Lung (tissue), 12 donors: ENCODE measurements around the gene NTN3. TPM values are rescaled to one million over a fixed set of nuclear protein-coding genes. Genes with fewer than 3 reads are reported as not detected.

Experiments used
- ATAC-seq: fragments of 200-7000 bp; cut with Tn5 transposase; one replicate; pipeline ENCODE4 v1.9.1; 2020; ENCODE audit warnings: moderate number of reproducible peaks; ENCODE audit not compliant: insufficient read depth, low FRiP score
- DNase-seq, 3 donors: peaks; one replicate each; pipeline ENCODE4 v3.0.0-alpha.2; 2013 to 2017
- H3K27ac ChIP-seq, 2 donors: one replicate each; pipeline ENCODE4 v1.5.1; 2013; ENCODE audit warnings: mild to moderate bottlenecking in 2 of 2, moderate library complexity in 2 of 2, control low read depth in 1 of 2, inconsistent platforms in 1 of 2, low read depth in 1 of 2, low read length in 1 of 2
- H3K27me3 ChIP-seq, 3 donors: one replicate each; pipeline ENCODE4 v1.5.1; 2013; ENCODE audit warnings: low read length in 2 of 3; ENCODE audit not compliant: control insufficient read depth in 3 of 3, insufficient read depth in 3 of 3
- H3K36me3 ChIP-seq, 4 donors: one replicate each; pipeline ENCODE4 v1.5.1; 2013; ENCODE audit warnings: low read length in 4 of 4, mild to moderate bottlenecking in 1 of 4, moderate library complexity in 1 of 4; ENCODE audit not compliant: control insufficient read depth in 4 of 4, insufficient read depth in 4 of 4
- H3K4me1 ChIP-seq, 5 donors: one replicate each; pipeline ENCODE4 v1.5.1; 2013; ENCODE audit warnings: low read length in 5 of 5, mild to moderate bottlenecking in 2 of 5, moderate library complexity in 1 of 5; ENCODE audit not compliant: control insufficient read depth in 5 of 5, insufficient read depth in 5 of 5
- H3K4me3 ChIP-seq: one replicate; pipeline ENCODE4 v1.5.1; 2013; ENCODE audit warnings: mild to moderate bottlenecking, control low read depth, moderate library complexity
- H3K9ac ChIP-seq, 2 donors: one replicate each; pipeline ENCODE4 v1.5.1; 2013; ENCODE audit warnings: low read length in 2 of 2, control low read depth in 1 of 2; ENCODE audit not compliant: insufficient read depth in 1 of 2
- H3K9me3 ChIP-seq, 4 donors: one replicate each; pipeline ENCODE4 v1.5.1; 2013; ENCODE audit warnings: low read length in 3 of 4, mild to moderate bottlenecking in 1 of 4, moderate library complexity in 1 of 4; ENCODE audit not compliant: control insufficient read depth in 4 of 4, insufficient read depth in 3 of 4
- WGBS, 2 donors: extraction: QIAGEN DNeasy Blood & Tissue Kit; methylation state at CpG; one replicate each; pipeline ENCODE4 v1.1.7; 2013; 5-methylcytosine and 5-hydroxymethylcytosine counted together
- polyA plus RNA-seq, 2 donors: library from polyadenylated mRNA; stranded (reverse); fragments of 200-250 nt; gene quantifications; one replicate each; pipeline ENCODE4 v1.2.1, GENCODE V29; 2013
- total RNA-seq, 2 donors: library from RNA; depleted of rRNA in 1 of 2; stranded (reverse); fragments of >200 nt in 1 of 2; gene quantifications; one replicate each; pipeline ENCODE4 v1.2.1, GENCODE V29; 2014 to 2021
- TF ChIP-seq, protein P1 (sequence below): IDR thresholded peaks from 2 replicates; pipeline ENCODE4 v1.5.1; 2012; ENCODE audit warnings: mild to moderate bottlenecking; ENCODE audit errors: control extremely low read depth, extremely low read depth
- donor health status: control.
- donor health status: control.
- donor health status: Bipolar disorder and iron deficiency.
- donor health status: healthy.
- donor health status: DM: yes; HTN: yes; CAD: no.

The NTN3 gene
- total and polyA plus RNA-seq, 4 donors, result 0.06 to 2.4 TPM; not detected in 2

DNA sequence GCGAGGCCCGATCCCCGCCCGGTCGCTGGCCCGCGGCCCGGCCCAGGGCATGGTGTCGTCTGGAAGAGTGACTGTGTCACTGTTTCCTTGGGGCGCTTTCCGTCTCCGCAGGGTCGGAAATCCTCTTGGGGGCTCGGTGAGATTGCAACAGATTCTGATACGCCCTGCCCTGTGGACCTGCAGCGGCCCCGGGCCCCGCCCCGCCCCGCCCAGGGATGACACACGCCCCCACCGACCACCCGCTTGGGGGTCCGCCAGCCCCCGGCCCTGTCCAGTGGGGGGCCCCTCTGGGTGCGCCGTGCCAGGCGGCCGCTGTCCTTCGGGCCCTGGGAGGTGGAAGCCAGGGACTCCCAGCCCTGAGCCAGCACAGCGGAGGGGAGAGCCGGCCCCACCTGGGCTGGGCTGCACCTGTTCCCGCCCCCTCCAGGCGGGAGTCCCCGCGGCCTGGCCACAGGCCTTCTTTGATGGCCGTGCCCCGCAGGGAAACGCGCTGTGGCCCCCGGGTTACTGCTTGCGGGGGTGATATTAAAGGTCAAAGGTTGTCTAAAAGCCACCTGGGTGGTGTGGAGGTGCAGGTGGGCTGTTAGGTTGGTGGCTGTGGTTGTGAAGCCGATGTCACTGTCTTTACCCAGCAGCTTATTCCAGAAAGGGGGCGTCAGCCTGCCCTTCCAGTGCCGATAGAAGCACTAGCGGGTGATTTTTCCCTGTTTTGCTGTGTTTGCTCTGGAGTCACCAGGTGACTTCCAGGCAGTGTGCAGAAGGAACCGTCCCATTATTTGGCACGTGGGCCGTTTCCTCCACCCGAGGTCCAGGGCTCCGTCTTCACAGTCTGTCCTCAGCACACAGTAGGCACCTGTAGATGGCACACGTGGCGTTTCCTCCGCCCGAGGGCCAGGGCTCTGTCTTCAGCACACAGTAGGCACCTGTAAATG, 4.6 kb downstream of the NTN3 start:
- H3K27me3 ChIP-seq, result peaks cover 0 to 2% (median 0%) of the 10 kb centered on the region in 3 donors
- peak overlapping the region in 1 of 2 donors; percentile 42 for H3K27ac ChIP-seq
- no peaks in the 10 kb centered on the region for H3K9me3 ChIP-seq
- ATAC-seq (no peak), DNase-seq (peak; percentile 47 to 54 (median 48))
- peaks cover 8 to 53% (median 19%) of the 10 kb centered on the region in 5 donors for H3K4me1 ChIP-seq
- H3K4me3 ChIP-seq, result peak overlapping the region; percentile 64
- H3K36me3 ChIP-seq, result peaks cover 0 to 2% (median 0%) of the 10 kb centered on the region in 4 donors
- TF ChIP-seq, protein P1, sequence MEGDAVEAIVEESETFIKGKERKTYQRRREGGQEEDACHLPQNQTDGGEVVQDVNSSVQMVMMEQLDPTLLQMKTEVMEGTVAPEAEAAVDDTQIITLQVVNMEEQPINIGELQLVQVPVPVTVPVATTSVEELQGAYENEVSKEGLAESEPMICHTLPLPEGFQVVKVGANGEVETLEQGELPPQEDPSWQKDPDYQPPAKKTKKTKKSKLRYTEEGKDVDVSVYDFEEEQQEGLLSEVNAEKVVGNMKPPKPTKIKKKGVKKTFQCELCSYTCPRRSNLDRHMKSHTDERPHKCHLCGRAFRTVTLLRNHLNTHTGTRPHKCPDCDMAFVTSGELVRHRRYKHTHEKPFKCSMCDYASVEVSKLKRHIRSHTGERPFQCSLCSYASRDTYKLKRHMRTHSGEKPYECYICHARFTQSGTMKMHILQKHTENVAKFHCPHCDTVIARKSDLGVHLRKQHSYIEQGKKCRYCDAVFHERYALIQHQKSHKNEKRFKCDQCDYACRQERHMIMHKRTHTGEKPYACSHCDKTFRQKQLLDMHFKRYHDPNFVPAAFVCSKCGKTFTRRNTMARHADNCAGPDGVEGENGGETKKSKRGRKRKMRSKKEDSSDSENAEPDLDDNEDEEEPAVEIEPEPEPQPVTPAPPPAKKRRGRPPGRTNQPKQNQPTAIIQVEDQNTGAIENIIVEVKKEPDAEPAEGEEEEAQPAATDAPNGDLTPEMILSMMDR, result no peak
- no peak overlapping the region for H3K9ac ChIP-seq
- WGBS, 2 donors, result 12 to 17% methylated on average over 47 to 55 of the region's 55 CpGs

DNA sequence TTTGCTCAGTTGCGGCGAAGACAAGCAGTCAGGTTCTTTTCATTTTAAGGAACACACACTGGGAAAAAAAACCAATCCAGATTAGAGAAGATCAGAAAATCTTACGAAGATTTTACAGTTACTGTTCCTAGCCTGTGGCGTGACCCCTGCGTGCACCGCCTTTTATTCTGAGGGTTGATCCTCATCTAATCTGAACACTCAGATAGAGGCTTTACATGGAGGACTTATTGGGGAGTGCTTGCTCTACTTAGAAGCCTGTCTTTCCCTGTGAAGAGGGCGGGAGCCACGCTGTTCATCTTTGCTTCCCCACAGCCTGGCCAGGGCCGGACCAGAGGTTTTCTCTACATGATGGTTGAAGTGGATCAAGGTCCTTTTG, 5.2 kb downstream of the NTN3 start:
- Histone ChIP-seq H3K4me1 (peaks cover 8 to 50% (median 19%) of the 10 kb centered on the region in 5 donors), H3K4me3 (no peak overlapping the region), H3K27ac (peak overlapping the region in 1 of 2 donors; percentile 26), H3K9ac (no peak overlapping the region), H3K9me3 (no peaks in the 10 kb centered on the region), H3K36me3 (peaks cover 0 to 2% (median 0%) of the 10 kb centered on the region in 4 donors), H3K27me3 (peaks cover 0 to 2% (median 0%) of the 10 kb centered on the region in 3 donors)
- no peak for DNase-seq
- TF ChIP-seq, protein P1, result no peak
- 76 to 81% methylated on average over 9 of the region's 9 CpGs for WGBS, 2 donors
- no peak for ATAC-seq

DNA sequence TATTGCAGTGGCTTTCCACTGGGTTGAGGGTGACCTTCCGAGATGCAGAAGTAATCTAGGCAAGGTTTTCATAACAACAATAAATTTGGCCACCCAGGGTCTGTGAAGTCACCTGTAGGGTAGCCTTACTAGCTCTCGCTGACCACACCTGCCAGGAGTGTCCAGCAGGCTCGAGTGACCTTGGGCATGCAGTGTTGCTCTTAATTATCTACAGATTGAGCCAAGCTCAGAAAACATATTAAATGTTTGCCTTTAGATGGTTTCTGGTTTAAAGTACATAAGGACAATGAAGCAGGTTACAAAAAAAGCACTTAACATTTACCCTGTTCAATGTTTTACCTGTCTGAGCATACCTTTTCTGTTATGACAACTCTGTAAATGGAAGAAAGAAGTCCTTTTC, 5.6 kb downstream of the NTN3 start:
- TF ChIP-seq, protein P1, result no peak
- Histone ChIP-seq H3K9me3 (no peaks in the 10 kb centered on the region), H3K9ac (no peak overlapping the region), H3K4me3 (no peak overlapping the region), H3K27me3 (peaks cover 0 to 2% (median 0%) of the 10 kb centered on the region in 3 donors), H3K4me1 (peaks cover 8 to 49% (median 16%) of the 10 kb centered on the region in 5 donors), H3K36me3 (peaks cover 0 to 2% (median 0%) of the 10 kb centered on the region in 4 donors), H3K27ac (no peak overlapping the region)
- ATAC-seq, result no peak
- 68 to 83% methylated on average over 3 of the region's 3 CpGs for WGBS, 2 donors
- DNase-seq, result no peak
